ENCODE results near the gene RHOXF2. TPM values are rescaled to one million over a fixed set of nuclear protein-coding genes. Genes with fewer than 3 reads are reported as not detected.

RHOXF2 gene
- polyA plus RNA-seq, 1 experiment = not detected

GRCh38 chrX:120200851-120201250 lies 42.4 kb downstream of the RHOXF2 start:
- CTCF ChIA-PET = interaction anchor here (0.7 to 1.4 kb wide), 2 partner anchors 8 to 13 kb away, joined by 3 read pairs; no protein-coding TSS in a partner anchor
- TF ChIP-seq, protein P1, sequence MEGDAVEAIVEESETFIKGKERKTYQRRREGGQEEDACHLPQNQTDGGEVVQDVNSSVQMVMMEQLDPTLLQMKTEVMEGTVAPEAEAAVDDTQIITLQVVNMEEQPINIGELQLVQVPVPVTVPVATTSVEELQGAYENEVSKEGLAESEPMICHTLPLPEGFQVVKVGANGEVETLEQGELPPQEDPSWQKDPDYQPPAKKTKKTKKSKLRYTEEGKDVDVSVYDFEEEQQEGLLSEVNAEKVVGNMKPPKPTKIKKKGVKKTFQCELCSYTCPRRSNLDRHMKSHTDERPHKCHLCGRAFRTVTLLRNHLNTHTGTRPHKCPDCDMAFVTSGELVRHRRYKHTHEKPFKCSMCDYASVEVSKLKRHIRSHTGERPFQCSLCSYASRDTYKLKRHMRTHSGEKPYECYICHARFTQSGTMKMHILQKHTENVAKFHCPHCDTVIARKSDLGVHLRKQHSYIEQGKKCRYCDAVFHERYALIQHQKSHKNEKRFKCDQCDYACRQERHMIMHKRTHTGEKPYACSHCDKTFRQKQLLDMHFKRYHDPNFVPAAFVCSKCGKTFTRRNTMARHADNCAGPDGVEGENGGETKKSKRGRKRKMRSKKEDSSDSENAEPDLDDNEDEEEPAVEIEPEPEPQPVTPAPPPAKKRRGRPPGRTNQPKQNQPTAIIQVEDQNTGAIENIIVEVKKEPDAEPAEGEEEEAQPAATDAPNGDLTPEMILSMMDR (IDR thresholded peaks at IDR 0.05; ENCODE audit: insufficient read depth, low read depth, low read length) = no peak
- DNase-seq (ENCODE audit: low read depth) = no peak
- Histone ChIP-seq H3K4me3 (ENCODE audit: low read depth, low read length) (no peak overlapping the region), H3K36me3 (ENCODE audit: control insufficient read depth, insufficient read depth, low read length) (no peaks in the 10 kb centered on the region), H3K27me3 (ENCODE audit: control insufficient read depth, insufficient read depth, low read length) (no peaks in the 10 kb centered on the region)
- POLR2A ChIA-PET = no interaction called here

- ChIA-PET CTCF (no interaction called here), POLR2A (no interaction called here)
- DNase-seq (ENCODE audit: low read depth) = no peak
- Histone ChIP-seq H3K36me3 (ENCODE audit: control insufficient read depth, insufficient read depth, low read length) (no peaks in the 10 kb centered on the region), H3K4me3 (ENCODE audit: low read depth, low read length) (no peak overlapping the region), H3K27me3 (ENCODE audit: control insufficient read depth, insufficient read depth, low read length) (no peaks in the 10 kb centered on the region)
- TF ChIP-seq, protein P1 (IDR thresholded peaks at IDR 0.05; ENCODE audit: insufficient read depth, low read depth, low read length) = no peak
Measured at GRCh38 chrX:120205816-120206753, 47.7 kb downstream of the RHOXF2 start.

DNA sequence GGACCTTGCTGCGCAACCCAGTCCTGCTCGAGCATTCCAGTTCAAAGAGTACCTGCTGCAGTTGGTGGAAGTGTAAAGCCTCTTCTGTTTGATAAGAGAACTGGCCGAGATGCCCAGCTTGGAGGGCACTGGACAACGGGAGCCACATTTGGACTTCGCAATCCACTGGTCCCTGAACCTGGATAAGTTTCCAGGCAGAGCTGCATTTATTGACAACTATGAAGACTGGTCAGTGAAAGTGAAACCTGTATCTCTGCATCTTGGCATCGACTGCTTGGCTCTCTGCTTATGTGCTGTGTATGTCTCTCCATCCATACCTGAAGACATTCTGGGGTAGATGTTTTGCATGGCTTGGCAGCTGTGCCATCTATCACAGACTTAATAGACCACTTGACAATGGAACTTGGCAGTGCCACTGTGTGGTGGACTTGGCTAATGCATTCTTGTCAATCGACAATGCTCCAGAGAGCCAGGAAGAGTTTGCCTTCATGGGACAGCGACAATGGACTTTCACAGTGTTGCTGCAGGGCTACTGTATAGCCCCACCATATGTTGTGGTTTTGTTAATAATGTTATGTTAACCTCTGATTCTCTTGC lies 48.7 kb downstream of the RHOXF2 start:
- DNase-seq (ENCODE audit: low read depth) = no peak
- H3K4me3 ChIP-seq (ENCODE audit: low read depth, low read length) = no peak overlapping the region
- TF ChIP-seq, protein P1 (IDR thresholded peaks at IDR 0.05; ENCODE audit: insufficient read depth, low read depth, low read length) = no peak
- ChIA-PET POLR2A (no interaction called here), CTCF (no interaction called here)
- no peaks in the 10 kb centered on the region for H3K36me3 ChIP-seq (ENCODE audit: control insufficient read depth, insufficient read depth, low read length)
- H3K27me3 ChIP-seq (ENCODE audit: control insufficient read depth, insufficient read depth, low read length) = no peaks in the 10 kb centered on the region

- Histone ChIP-seq H3K36me3 (ENCODE audit: control insufficient read depth, insufficient read depth, low read length) (no peaks in the 10 kb centered on the region), H3K27me3 (ENCODE audit: control insufficient read depth, insufficient read depth, low read length) (no peaks in the 10 kb centered on the region), H3K4me3 (ENCODE audit: low read depth, low read length) (no peak overlapping the region)
- DNase-seq (ENCODE audit: low read depth) = peak; percentile 0
- CTCF ChIA-PET = interaction anchor here (0.5 to 2.6 kb wide), 14 partner anchors 9 to 697 kb away, joined by 3 to 19 read pairs (median 3); no protein-coding TSS in a partner anchor
- TF ChIP-seq, protein P1 (IDR thresholded peaks at IDR 0.05; ENCODE audit: insufficient read depth, low read depth, low read length) = peak; percentile 81
- POLR2A ChIA-PET = no interaction called here
Measured at GRCh38 chrX:120213438-120214265, 55.2 kb downstream of the RHOXF2 start.

Other genes with a start within 250 kb of the RHOXF2 start
- gene NKAP, start 214.9 kb upstream of the RHOXF2 start, polyA plus RNA-seq (2011; rRNA removed) = 2.1 and 3.1 TPM in 2 replicates
- not detected in 2 replicates for gene RHOXF2B, start 80.9 kb upstream of the RHOXF2 start, polyA plus RNA-seq (2011; rRNA removed)
- gene RHOXF1, start 42.7 kb upstream of the RHOXF2 start, polyA plus RNA-seq (2011; rRNA removed) = not detected in 2 replicates
- 2.2 and 4.6 TPM in 2 replicates for gene ZBTB33, start 92.2 kb downstream of the RHOXF2 start, polyA plus RNA-seq (2011; rRNA removed)
- 0.10 and 0.17 TPM in 2 replicates for gene TMEM255A, start 152.8 kb downstream of the RHOXF2 start, polyA plus RNA-seq (2011; rRNA removed)
- not detected in 2 replicates for gene ATP1B4, start 203.5 kb downstream of the RHOXF2 start, polyA plus RNA-seq (2011; rRNA removed)